Effector memory CD8-positive, alpha-beta T cell (primary cell): ENCODE measurements around the gene TLE3.

Experiments
- ATAC-seq: fragments of 150-1000 bp; cut with Tn5 transposase; replicated peaks from 2 replicates; pipeline ENCODE4 v1.10.0; 2021; ENCODE audit warnings: mild to moderate bottlenecking, moderate library complexity
- DNase-seq, 3 experiments: peaks; one replicate each; pipeline ENCODE4 v3.0.0; 2021
- H3K27ac Mint-ChIP-seq, 2 donors: one replicate each; pipeline ENCODE4 v1.8.0; 2022; ENCODE audit warnings: mild to moderate bottlenecking in 2 of 2, mixed read lengths in 2 of 2, moderate library complexity in 2 of 2
- H3K27me3 Mint-ChIP-seq, 2 donors: one replicate each; pipeline ENCODE4 v1.8.0; 2022; ENCODE audit warnings: mixed read lengths in 2 of 2
- H3K36me3 Mint-ChIP-seq: one replicate; pipeline ENCODE4 v1.8.0; 2022; ENCODE audit warnings: mild to moderate bottlenecking, moderate library complexity, mixed read lengths; ENCODE audit not compliant: insufficient read depth
- H3K4me1 Mint-ChIP-seq, 2 donors: one replicate each; pipeline ENCODE4 v1.8.0; 2022; ENCODE audit warnings: low read depth in 2 of 2, mixed read lengths in 2 of 2
- H3K4me3 Mint-ChIP-seq, 2 donors: one replicate each; pipeline ENCODE4 v1.8.0; 2022; ENCODE audit warnings: mild to moderate bottlenecking in 2 of 2, mixed read lengths in 2 of 2, moderate library complexity in 2 of 2
- H3K9me3 Mint-ChIP-seq, 2 donors: one replicate each; pipeline ENCODE4 v1.8.0; 2022; ENCODE audit warnings: mixed read lengths in 2 of 2

The TLE3 gene

GRCh38 chr15:70006259-70007147 lies 91.2 kb downstream of the TLE3 start:
- H3K4me3 Mint-ChIP-seq: no peak overlapping the region
- no peak overlapping the region for H3K27ac Mint-ChIP-seq
- no peaks in the 10 kb centered on the region for H3K36me3 Mint-ChIP-seq
- DNase-seq (no peak), ATAC-seq (no peak)
- no peaks in the 10 kb centered on the region for H3K4me1 Mint-ChIP-seq
- H3K27me3 Mint-ChIP-seq: peaks cover 0 to 27% of the 10 kb centered on the region in 2 donors
- H3K9me3 Mint-ChIP-seq: peaks cover 0 to 3% of the 10 kb centered on the region in 2 donors

GRCh38 chr15:70004826-70005225 lies 92.9 kb downstream of the TLE3 start:
- Mint-ChIP-seq H3K4me3 (no peak overlapping the region), H3K27me3 (peaks cover 0 to 27% of the 10 kb centered on the region in 2 donors), H3K9me3 (peaks cover 0 to 3% of the 10 kb centered on the region in 2 donors), H3K36me3 (no peaks in the 10 kb centered on the region), H3K27ac (peak overlapping the region in 1 of 2 donors; percentile 47), H3K4me1 (no peaks in the 10 kb centered on the region)
- ATAC-seq (no peak), DNase-seq (no peak)

GRCh38 chr15:70002897-70003296 lies 94.8 kb downstream of the TLE3 start:
- Mint-ChIP-seq H3K4me3 (no peak overlapping the region), H3K9me3 (peaks cover 0 to 3% of the 10 kb centered on the region in 2 donors), H3K4me1 (no peaks in the 10 kb centered on the region), H3K27ac (no peak overlapping the region), H3K27me3 (peaks cover 0 to 39% of the 10 kb centered on the region in 2 donors), H3K36me3 (no peaks in the 10 kb centered on the region)
- DNase-seq (no peak), ATAC-seq (no peak)

- no peak overlapping the region for H3K27ac Mint-ChIP-seq
- peaks cover 0 to 40% of the 10 kb centered on the region in 2 donors for H3K27me3 Mint-ChIP-seq
These were observed 95.9 kb downstream of the TLE3 start for GRCh38 chr15:70001859-70002258.

GRCh38 chr15:69999392-70000085 lies 98.2 kb downstream of the TLE3 start:
- Mint-ChIP-seq H3K27me3 (peaks cover 0 to 47% of the 10 kb centered on the region in 2 donors), H3K9me3 (peaks cover 0 to 3% of the 10 kb centered on the region in 2 donors), H3K4me3 (no peak overlapping the region), H3K36me3 (no peaks in the 10 kb centered on the region), H3K27ac (no peak overlapping the region), H3K4me1 (no peaks in the 10 kb centered on the region)
- ATAC-seq (no peak), DNase-seq (no peak)

More at GRCh38 chr15:70001859-70002258, 95.9 kb downstream of the TLE3 start:
- DNase-seq (no peak), ATAC-seq (no peak)
- Mint-ChIP-seq H3K9me3 (peaks cover 0 to 3% of the 10 kb centered on the region in 2 donors), H3K4me3 (no peak overlapping the region), H3K36me3 (no peaks in the 10 kb centered on the region), H3K4me1 (no peaks in the 10 kb centered on the region)

- no peaks in the 10 kb centered on the region for H3K4me1 Mint-ChIP-seq
- H3K27ac Mint-ChIP-seq: no peak overlapping the region
These were observed 99.0 kb downstream of the TLE3 start for GRCh38 chr15:69998541-69999391.

GRCh38 chr15:69997813-69998212 lies 99.9 kb downstream of the TLE3 start:
- ATAC-seq (no peak), DNase-seq (no peak)
- H3K4me1 Mint-ChIP-seq: no peaks in the 10 kb centered on the region
- H3K36me3 Mint-ChIP-seq: no peaks in the 10 kb centered on the region
- H3K9me3 Mint-ChIP-seq: no peaks in the 10 kb centered on the region
- H3K27me3 Mint-ChIP-seq: peaks cover 0 to 34% of the 10 kb centered on the region in 2 donors
- no peak overlapping the region for H3K4me3 Mint-ChIP-seq
- H3K27ac Mint-ChIP-seq: no peak overlapping the region

More at GRCh38 chr15:69998541-69999391, 99.0 kb downstream of the TLE3 start:
- no peak for ATAC-seq
- Mint-ChIP-seq H3K27me3 (peaks cover 0 to 39% of the 10 kb centered on the region in 2 donors), H3K4me3 (no peak overlapping the region), H3K36me3 (no peaks in the 10 kb centered on the region), H3K9me3 (peaks cover 0 to 3% of the 10 kb centered on the region in 2 donors)
- DNase-seq: no peak
